SK-MEL-5 (cell line): Measurements from ENCODE around the gene FOSL2. TPM values are rescaled to one million over a fixed set of nuclear protein-coding genes. Genes with fewer than 3 reads are reported as not detected.

ENCODE experiments used
- DNase-seq: peaks from one replicate; pipeline ENCODE4 v3.0.0-alpha.2; 2016; ENCODE audit warnings: low read depth, low spot score
- in situ Hi-C: cut with HindIII; loops from 2 replicates; pipeline ENCODE4 v1.10.0; 2016; ENCODE audit warnings: low sequenced_read_pairs, high pct_unique_total_duplicates, low pct_unique_long_range_greater_than_20kb
- total RNA-seq: library from RNA; depleted of rRNA; stranded (reverse); fragments of >200 nt; shearing (Covaris generic); gene quantifications from 2 replicates; pipeline ENCODE4 v1.2.3, GENCODE V29; 2014

FOSL2 gene
- total RNA-seq, 1 experiment from 2014 or later = 16.8 TPM

DNA sequence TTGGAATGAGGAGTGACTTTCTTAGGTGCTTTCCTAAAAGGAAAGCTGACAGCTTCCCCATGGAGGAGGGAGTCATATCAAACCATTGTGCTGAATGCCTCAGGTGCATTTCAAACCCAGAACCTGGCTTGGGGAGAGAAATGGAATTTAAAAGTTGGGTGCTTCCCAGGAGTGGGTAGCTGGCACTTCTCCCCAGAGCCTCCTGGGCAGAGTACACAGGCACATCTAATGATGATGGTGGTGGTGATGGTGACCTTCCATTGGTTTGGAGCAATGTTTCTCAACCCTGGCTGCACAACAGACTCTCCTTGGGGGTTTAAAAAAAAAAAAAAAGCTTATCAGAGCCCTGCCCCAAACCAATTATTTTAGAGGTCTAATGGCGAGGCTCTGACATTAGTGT lies 8.3 kb downstream of the FOSL2 start:
- DNase-seq = no peak
- in situ Hi-C loops = no loop called here

DNA sequence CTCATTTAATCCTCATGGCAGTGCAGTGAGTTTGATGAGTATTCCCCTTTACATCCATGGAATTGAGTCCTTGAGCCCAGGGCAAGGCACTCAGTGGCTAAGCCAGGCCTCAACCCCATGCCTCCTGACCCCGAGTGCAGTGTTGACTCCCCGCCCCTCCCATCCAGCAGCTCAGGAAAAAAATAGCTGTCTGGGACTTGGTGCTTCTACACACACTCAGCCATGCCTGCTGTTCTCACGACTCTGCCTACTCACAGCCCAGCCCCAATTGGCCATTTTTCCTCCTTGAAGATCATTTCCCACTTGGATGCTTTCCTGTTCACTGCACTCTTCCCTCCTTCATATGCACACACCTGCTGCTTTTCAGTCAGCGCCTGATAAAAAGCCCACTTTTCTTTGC lies 8.8 kb downstream of the FOSL2 start:
- DNase-seq = no peak
- in situ Hi-C loops = no loop called here

DNA sequence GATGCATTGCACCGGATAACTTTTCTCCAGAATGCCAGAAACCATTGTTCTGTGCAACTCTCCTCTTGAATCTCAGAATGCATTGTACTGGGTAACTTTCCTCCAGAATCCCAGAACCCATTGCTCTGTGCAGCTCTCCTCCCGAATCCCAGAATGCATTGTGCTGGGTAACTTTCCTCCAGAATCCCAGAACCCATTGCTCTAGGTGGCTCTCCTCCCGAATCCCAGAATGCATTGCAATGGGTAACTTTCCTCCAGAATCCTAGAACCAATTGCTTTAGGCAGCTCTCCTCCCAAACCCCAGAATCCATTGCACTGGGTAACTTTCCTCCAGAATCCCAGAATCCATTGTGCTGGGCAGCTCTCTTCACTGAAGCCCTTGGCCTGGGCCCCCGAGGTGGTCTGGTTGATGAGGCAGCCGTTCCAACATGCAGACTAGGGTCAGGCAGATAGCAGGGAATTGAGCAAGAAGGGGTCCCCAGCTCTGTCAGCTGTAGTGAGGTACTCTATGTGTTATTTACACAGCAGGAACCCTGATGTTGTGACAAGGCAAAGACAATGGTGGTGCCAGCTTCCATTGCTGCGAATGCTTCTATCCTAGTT lies 9.4 kb downstream of the FOSL2 start:
- in situ Hi-C loops = no loop called here

DNA sequence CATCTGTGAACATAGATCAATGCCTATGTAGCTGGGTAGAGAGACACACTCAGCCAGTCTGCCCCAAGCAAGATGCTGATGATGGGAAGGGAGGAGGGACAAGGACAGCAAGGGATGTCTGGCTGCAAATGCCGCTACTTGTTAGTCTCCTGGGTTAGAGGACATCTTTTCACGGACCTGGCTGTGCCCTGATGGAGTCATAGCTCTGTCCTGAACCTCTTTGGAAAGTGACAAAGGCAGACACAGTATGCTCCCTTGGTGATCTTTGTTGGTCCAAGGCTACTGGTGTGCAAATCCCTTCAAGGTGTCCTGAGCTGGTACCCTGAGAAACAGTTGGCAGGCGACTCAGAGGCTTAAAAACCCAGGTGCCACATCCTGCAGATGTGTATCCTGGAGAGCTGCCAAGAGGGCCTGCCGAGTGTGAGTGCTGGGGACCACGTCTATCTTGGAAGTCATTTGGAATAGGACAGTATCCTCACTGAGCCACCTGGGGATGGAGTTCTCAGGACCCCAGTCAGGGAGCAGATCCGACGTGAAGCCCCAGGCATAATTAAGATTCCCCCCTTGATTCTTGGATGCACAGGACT lies 10.8 kb downstream of the FOSL2 start:
- no peak for DNase-seq
- in situ Hi-C loops = no loop called here

More for the DNA sequence above, 9.4 kb downstream of the FOSL2 start:
- DNase-seq = no peak

DNA sequence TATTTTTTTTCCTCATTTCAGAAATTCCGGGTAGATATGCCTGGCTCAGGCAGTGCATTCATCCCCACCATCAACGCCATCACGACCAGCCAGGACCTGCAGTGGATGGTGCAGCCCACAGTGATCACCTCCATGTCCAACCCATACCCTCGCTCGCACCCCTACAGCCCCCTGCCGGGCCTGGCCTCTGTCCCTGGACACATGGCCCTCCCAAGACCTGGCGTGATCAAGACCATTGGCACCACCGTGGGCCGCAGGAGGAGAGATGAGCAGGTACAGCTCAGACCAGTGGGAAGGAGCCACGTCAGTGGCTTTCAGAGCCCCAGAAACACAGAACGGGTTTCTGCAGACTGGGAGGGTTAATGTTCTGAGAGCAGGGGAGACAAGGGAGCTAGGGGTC lies 11.4 kb downstream of the FOSL2 start:
- no peak for DNase-seq
- in situ Hi-C loops = no loop called here

DNA sequence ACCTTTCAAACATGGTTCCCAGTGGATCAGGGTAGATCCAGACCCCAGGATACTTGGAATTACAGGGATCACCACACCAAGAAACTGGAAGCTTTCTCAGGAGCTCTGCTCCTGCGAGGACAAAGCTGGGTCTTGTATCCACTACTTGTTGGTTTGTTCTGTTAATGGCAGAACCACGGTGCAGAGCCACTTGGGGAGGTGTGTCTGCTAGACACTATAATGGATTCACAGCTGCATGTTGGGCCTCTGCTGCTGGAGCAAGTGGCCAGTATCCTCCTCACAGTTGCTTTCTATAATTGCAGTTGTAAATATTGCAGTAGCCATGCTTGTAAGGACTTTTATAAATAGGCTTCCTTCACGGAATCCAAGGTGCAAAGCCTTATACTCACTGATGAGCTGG lies 12.9 kb downstream of the FOSL2 start:
- in situ Hi-C loops = no loop called here
- no peak for DNase-seq

DNA sequence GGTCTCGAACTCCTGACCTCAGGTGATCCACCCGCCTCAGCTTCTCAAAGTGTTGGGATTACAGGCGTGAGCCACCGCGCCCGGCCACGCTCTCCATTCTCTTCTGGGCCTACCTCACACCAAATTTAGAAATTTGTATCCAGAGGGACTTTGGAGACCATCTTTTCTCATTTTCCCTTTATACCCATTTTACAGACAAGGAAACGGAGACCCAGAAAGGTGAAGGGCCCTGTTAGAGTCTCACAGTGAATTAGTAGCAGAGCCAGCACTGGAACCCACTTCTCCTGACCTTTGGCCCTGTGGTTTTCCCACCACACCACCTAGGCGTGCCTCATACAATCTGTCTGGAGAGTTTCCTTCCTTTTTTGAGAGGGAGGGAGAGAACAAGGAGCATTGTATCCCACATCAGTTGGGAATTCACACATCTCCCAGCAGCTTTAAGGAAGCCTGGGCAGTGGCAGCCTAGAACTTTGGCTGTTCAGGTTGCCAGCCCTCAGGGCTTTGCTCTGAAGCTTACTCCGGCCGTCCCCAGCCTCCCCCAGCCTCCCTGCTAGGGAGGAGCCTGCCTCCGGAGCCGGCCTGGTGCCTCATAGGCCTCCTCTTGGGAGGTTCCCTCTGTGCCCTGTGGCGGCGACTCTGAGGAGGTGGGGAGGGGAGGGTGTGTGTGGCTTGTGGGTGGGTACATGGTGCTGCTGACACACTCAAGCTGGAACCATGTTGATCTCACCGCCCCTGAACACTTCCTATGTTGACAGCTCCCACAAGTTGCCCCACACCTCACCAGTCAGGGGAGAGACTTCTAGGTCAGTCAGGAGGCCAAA lies 13.8 kb downstream of the FOSL2 start:
- no peak for DNase-seq
- in situ Hi-C loops = no loop called here

DNA sequence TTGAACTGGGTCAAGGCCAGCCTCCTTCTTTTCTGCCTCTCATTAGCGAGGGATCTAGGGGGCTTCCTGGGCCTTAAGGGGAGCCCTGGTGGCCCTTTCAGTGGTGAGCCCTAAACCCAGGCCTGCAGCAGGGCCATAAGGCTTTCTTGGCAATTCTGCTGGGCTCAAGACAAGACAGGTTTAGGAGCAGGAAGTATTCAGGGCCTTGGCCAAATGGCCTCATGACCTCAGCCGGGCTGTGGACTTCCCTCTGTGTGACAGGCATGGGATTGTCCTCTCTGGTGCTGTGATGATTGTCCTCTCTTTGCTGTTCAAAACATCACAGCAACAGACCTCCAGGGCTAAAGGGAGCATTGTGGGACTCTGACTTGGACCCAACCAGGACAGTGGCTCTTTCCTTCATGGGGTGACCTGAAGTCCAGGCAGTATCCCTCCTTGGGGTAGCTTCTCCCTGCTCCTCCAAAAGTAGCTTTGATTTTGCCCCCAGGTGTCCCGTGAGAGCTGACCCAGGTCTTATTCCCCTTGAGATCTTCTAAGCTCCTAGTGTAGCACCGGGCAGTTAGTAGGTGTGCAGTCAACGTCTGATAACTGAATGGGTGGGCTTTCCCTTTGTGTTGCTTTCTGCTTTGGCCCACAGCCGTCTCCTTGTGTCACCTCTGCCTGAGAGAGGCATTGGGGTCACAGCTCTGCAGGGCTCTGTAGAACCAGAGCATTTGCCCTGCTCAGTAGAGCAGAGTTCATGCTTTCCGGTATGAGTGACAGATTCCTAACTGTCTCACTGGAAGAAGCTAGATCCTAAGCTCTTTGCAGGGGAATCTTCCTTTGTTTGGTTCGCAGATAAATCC lies 14.7 kb downstream of the FOSL2 start:
- DNase-seq = no peak
- in situ Hi-C loops = no loop called here

DNA sequence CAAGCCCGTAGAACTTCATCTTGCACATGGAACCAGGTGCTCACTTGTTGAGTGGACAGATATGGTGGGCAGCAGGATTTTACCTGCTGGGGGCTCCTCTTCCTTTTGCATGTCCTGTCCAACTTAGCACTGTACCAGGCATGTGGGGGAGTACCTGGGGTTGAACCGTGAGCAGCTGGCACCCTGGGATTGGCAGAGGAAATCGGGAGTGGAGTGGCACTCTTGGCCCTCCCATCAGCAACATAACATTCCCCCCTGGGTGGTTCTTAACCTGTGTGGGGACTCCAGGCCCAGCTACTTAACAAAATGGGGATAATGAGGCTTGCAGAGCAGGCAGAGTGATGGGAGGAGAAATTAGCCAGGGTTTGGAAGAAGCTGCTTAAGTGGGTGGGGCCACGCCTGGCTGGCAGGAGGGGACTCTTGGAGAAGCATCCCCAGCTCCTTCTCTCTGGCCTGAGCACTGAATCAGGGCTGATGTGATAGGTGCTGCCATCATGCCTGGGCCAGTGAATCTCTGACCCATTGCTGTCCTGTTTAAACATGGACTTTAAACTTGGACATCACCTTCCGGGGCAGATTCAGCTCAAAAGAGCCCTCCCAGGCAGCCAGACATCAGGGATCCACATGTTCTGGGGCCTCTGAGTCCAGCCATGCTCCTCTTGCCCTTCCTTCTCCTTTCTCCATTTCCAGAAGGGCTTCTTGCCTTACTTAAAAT lies 15.5 kb downstream of the FOSL2 start:
- DNase-seq = no peak
- in situ Hi-C loops = no loop called here

DNA sequence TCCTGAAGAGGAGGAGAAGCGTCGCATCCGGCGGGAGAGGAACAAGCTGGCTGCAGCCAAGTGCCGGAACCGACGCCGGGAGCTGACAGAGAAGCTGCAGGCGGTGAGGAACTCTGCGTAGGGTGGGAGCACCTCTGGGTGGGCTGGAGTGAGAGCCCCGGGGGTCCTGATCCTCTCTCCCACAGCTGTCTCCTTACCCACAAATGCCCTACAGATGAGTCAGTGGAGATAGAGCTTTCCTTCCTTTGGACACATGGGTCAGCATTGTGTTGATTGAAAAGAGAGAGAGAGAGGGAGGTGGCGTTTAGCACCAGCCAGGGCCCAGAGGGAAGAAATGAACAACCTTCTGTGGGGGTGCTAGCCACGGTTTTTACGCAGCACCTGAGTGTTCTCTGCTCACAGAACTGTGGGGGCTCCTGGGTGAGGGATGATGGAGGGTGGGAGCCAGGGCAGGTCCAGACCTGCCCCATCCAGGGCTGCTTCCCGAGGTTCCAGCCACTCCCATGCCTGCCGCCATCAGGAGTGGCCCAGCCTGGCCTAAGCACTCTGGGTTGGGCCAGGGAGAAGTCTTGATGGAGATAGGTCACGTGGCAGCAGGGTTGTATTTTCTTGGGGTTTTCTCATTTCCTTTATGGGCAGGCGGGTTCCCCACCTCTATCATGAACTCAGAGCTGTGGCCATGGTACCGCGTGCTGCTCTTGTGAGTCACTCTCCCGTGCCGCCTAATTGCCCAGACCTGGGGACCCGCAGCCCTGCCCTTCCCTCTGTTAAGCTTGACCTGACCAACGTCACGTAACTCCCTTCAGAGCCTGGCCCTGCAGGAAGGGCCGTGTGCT lies 16.3 kb downstream of the FOSL2 start:
- no peak for DNase-seq
- in situ Hi-C loops = no loop called here

DNA sequence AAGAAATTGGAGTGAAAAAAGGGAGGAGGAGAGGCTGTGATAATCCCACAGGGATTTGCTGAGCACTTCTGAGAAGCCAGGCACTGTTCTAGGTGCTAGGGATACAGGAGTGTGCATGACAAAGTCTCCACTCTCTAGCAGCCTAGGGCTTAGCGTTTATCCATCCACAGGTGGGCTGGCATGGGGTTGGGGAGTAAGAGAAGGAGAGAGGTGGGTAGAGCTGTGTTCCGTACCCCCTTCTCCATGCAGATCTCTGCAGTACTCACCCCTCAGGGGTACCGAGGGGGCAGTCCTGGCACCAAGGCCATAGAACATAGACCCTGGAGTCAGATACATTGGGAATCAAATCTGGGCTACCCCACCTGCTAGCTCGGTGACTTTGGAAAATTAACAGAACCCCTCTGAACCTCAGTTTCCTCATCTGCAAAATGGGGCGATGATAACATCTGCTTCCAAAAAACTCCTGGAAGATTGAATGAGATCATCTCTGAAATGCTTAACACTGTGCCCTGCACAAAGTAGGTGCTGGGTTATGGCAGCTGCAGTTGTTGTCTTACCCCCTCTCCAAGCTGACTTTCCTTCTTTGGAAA lies 18.6 kb downstream of the FOSL2 start:
- in situ Hi-C loops = no loop called here
- no peak for DNase-seq

DNA sequence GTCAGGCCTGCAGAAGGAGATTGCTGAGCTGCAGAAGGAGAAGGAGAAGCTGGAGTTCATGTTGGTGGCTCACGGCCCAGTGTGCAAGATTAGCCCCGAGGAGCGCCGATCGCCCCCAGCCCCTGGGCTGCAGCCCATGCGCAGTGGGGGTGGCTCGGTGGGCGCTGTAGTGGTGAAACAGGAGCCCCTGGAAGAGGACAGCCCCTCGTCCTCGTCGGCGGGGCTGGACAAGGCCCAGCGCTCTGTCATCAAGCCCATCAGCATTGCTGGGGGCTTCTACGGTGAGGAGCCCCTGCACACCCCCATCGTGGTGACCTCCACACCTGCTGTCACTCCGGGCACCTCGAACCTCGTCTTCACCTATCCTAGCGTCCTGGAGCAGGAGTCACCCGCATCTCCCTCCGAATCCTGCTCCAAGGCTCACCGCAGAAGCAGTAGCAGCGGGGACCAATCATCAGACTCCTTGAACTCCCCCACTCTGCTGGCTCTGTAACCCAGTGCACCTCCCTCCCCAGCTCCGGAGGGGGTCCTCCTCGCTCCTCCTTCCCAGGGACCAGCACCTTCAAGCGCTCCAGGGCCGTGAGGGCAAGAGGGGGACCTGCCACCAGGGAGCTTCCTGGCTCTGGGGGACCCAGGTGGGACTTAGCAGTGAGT lies 19.4 kb downstream of the FOSL2 start:
- in situ Hi-C loops = no loop called here
- DNase-seq = no peak

DNA sequence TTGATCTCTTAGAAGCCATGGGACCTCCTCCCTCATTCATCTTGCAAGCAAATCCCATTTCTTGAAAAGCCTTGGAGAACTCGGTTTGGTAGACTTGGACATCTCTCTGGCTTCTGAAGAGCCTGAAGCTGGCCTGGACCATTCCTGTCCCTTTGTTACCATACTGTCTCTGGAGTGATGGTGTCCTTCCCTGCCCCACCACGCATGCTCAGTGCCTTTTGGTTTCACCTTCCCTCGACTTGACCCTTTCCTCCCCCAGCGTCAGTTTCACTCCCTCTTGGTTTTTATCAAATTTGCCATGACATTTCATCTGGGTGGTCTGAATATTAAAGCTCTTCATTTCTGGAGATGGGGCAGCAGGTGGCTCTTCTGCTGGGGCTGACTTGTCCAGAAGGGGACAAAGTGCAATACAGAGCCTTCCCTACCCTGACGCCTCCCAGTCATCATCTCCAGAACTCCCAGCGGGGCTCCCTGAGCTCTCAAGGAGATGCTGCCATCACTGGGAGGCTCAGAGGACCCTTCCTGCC lies 20.0 kb downstream of the FOSL2 start:
- no peak for DNase-seq

DNA sequence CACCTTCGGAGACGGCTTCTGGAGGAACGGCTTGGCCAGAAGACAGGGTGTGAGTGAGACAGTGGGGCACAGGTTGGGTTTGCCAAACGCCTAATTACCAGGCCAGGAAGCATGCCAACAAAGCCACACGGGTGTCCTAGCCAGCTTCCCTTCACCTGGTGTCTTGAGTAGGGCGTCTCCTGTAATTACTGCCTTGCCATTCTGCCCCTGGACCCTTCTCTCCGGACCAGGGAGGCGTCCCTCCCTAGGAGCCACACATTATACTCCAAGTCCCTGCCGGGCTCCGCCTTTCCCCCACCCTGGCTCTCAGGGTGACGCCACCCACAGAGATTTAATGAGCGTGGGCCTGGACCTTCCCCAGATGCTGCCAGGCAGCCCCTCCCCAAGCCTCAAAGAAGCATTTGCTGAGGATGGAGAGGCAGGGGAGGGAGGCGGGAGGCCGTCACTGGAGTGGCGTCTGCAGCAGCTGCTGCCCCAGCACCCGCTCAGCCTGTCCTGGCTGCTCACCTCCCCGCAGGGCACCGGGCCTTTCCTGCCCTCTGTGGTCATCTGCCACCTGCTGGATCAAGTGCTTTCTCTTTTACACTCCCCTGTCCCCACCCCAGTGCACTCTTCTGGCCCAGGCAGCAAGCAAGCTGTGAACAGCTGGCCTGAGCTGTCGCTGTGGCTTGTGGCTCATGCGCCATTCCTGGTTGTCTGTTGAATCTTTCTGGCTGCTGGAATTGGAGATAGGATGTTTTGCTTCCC lies 20.7 kb downstream of the FOSL2 start:
- in situ Hi-C loops = no loop called here
- DNase-seq = no peak

More for the DNA sequence above, 20.0 kb downstream of the FOSL2 start:
- in situ Hi-C loops = no loop called here

DNA sequence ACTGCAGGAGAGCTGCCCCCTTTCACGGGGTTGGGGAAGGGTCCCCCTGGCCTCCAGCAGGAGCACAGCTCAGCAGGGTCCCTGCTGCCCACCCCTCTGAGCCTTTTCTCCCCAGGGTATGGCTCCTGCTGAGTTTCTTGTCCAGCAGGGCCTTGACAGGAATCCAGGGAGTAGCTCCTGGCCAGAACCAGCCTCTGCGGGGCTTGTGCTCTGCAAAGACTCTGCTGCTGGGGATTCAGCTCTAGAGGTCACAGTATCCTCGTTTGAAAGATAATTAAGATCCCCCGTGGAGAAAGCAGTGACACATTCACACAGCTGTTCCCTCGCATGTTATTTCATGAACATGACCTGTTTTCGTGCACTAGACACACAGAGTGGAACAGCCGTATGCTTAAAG lies 21.2 kb downstream of the FOSL2 start:
- DNase-seq = no peak
- in situ Hi-C loops = no loop called here
